OCI-LY3 (cell line): Measurements from ENCODE around the gene COL6A3.

ENCODE experiments used
- H2AFZ ChIP-seq: fragments of 200-600, 300-600 bp; shearing (Covaris generic); 2 replicates; pipeline ENCODE4 v1.6.0; 2014; ENCODE audit warnings: antibody characterized with exemption, low read depth, low read length
- H3K27ac ChIP-seq: fragments of 200-600, 300-600 bp; sonication (generic); 2 replicates; pipeline ENCODE4 v1.5.1; 2014; ENCODE audit warnings: mild to moderate bottlenecking, low read length, moderate library complexity, mixed read lengths
- H3K27me3 ChIP-seq: fragments of 200-600, 300-600 bp; sonication (generic); 2 replicates; pipeline ENCODE4 v1.6.1; 2014; ENCODE audit warnings: low read depth, low read length, mixed read lengths
- H3K36me3 ChIP-seq: fragments of 200-600, 300-600 bp; sonication (generic); replicated peaks from 2 replicates; pipeline ENCODE3; 2014; ENCODE audit warnings: low read depth, low read length, mixed read lengths
- H3K4me1 ChIP-seq: fragments of 300-600, 200-600 bp; sonication (generic); 2 replicates; pipeline ENCODE4 v1.6.1; 2014; ENCODE audit warnings: low read length, mixed read lengths
- H3K4me2 ChIP-seq: fragments of 200-600, 300-600 bp; sonication (generic); 2 replicates; pipeline ENCODE4 v1.6.1; 2014; ENCODE audit warnings: low read length, mixed read lengths
- H3K4me3 ChIP-seq: fragments of 300-600, 200-600 bp; sonication (generic); 2 replicates; pipeline ENCODE4 v1.5.1; 2014; ENCODE audit warnings: antibody characterized with exemption, mild to moderate bottlenecking, low read length, moderate library complexity
- H3K79me2 ChIP-seq: fragments of 300-600, 200-600 bp; shearing (Covaris generic); 2 replicates; pipeline ENCODE4 v1.6.1; 2014; ENCODE audit warnings: mild to moderate bottlenecking, low read length, mixed read lengths
- H3K9ac ChIP-seq: fragments of 300-600, 200-600 bp; shearing (Covaris generic); 2 replicates; pipeline ENCODE4 v1.6.0; 2014; ENCODE audit warnings: mild to moderate bottlenecking, low read length, moderate library complexity
- H3K9me3 ChIP-seq: fragments of 200-600, 300-600 bp; shearing (Covaris generic); 2 replicates; pipeline ENCODE4 v1.6.1; 2014; ENCODE audit warnings: low read length, mixed read lengths; ENCODE audit not compliant: insufficient read depth
- H4K20me1 ChIP-seq: fragments of 200-600, 300-600 bp; sonication (generic); 2 replicates; pipeline ENCODE4 v1.6.1; 2016; ENCODE audit warnings: low read length, mixed read lengths; ENCODE audit not compliant: insufficient read depth
- CTCF ChIP-seq: fragments of 200-600, 300-600 bp; sonication (generic); IDR thresholded peaks from 2 replicates; pipeline ENCODE4 v1.5.1; 2014; ENCODE audit warnings: antibody characterized with exemption, low read length, low read depth
- EZH2phosphoT487 ChIP-seq: fragments of 200-600 bp; shearing (Covaris generic); IDR thresholded peaks from 2 replicates; pipeline ENCODE4 v1.6.1; 2018; ENCODE audit warnings: antibody characterized with exemption, mixed run types, low read depth

COL6A3 gene

GRCh38 chr2:237446338-237446665 lies 32.3 kb upstream of the COL6A3 start:
- no peak overlapping the region for H3K4me2 ChIP-seq
- no peak for TF ChIP-seq EZH2phosphoT487
- no peak for TF ChIP-seq CTCF
- peaks cover 5% of the 10 kb centered on the region for H3K4me1 ChIP-seq
- no peaks in the 10 kb centered on the region for H3K27me3 ChIP-seq
- H3K27ac ChIP-seq = no peak overlapping the region
- H3K36me3 ChIP-seq = no peaks in the 10 kb centered on the region
- H3K9ac ChIP-seq = no peak overlapping the region
- no peaks in the 10 kb centered on the region for H3K79me2 ChIP-seq
- H3K4me3 ChIP-seq = no peak overlapping the region
- no peaks in the 10 kb centered on the region for H4K20me1 ChIP-seq
- H3K9me3 ChIP-seq = no peaks in the 10 kb centered on the region
- no peak overlapping the region for H2AFZ ChIP-seq

GRCh38 chr2:237445611-237446337 lies 31.8 kb upstream of the COL6A3 start:
- Histone ChIP-seq H3K4me1 (peaks cover 10% of the 10 kb centered on the region), H3K36me3 (no peaks in the 10 kb centered on the region), H3K4me2 (no peak overlapping the region), H3K79me2 (no peaks in the 10 kb centered on the region), H3K9me3 (no peaks in the 10 kb centered on the region), H3K4me3 (no peak overlapping the region), H3K9ac (no peak overlapping the region), H4K20me1 (no peaks in the 10 kb centered on the region), H3K27ac (no peak overlapping the region), H2AFZ (no peak overlapping the region), H3K27me3 (no peaks in the 10 kb centered on the region)
- no peak for TF ChIP-seq EZH2phosphoT487

GRCh38 chr2:237444071-237444470 lies 30.1 kb upstream of the COL6A3 start:
- no peaks in the 10 kb centered on the region for H3K79me2 ChIP-seq
- no peak overlapping the region for H3K4me3 ChIP-seq
- H3K4me2 ChIP-seq = no peak overlapping the region
- H3K27me3 ChIP-seq = no peaks in the 10 kb centered on the region
- no peak overlapping the region for H2AFZ ChIP-seq
- no peak overlapping the region for H3K9ac ChIP-seq
- TF ChIP-seq CTCF = no peak
- no peak for TF ChIP-seq EZH2phosphoT487
- peaks cover 20% of the 10 kb centered on the region for H3K4me1 ChIP-seq
- H3K9me3 ChIP-seq = no peaks in the 10 kb centered on the region
- no peaks in the 10 kb centered on the region for H4K20me1 ChIP-seq
- no peak overlapping the region for H3K27ac ChIP-seq
- H3K36me3 ChIP-seq = no peaks in the 10 kb centered on the region

- H3K27ac ChIP-seq = 0 out of 2 replicates have a peak overlapping the region, but pooled peaks have one; percentile 47
- H3K4me2 ChIP-seq = no peak overlapping the region
- TF ChIP-seq EZH2phosphoT487 (no peak), CTCF (no peak)
- no peak overlapping the region for H3K9ac ChIP-seq
- H3K36me3 ChIP-seq = no peaks in the 10 kb centered on the region
- H3K79me2 ChIP-seq = no peaks in the 10 kb centered on the region
- peaks cover 25% of the 10 kb centered on the region for H3K4me1 ChIP-seq
- H3K27me3 ChIP-seq = no peaks in the 10 kb centered on the region
- no peaks in the 10 kb centered on the region for H4K20me1 ChIP-seq
- no peak overlapping the region for H3K4me3 ChIP-seq
- H2AFZ ChIP-seq = no peak overlapping the region
- no peaks in the 10 kb centered on the region for H3K9me3 ChIP-seq
Observed at GRCh38 chr2:237441605-237442274, 27.8 kb upstream of the COL6A3 start.
